Measurements from ENCODE around the gene ROM1.
"Not testable (repeated sequence)": the region's sequence is repeated elsewhere in the genome, so short reads cannot be mapped to it uniquely, and the experiment has no call there.

The ROM1 gene

DNA sequence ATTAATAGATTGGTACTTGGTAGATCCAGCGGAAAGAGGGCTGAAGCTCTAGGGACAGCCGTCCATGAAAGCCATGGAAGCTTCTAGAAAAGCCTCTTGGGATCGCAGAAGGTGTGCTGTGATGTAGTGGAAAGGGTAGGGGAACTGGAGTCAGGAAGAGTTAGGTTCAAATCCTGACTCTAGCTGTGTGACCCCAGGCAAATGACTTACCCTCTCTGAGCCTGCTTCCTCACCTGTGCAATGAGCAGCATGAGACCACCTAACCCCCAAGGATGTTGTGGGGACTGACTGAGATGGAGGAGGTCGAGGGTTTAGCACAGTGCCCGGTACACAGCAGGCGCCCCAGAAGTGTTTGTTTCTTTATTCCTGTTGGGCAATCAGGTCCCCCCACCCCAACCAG, 2.7 kb upstream of the ROM1 start:
- no peak for DNase-seq (ENCODE audit: low read depth)

DNA sequence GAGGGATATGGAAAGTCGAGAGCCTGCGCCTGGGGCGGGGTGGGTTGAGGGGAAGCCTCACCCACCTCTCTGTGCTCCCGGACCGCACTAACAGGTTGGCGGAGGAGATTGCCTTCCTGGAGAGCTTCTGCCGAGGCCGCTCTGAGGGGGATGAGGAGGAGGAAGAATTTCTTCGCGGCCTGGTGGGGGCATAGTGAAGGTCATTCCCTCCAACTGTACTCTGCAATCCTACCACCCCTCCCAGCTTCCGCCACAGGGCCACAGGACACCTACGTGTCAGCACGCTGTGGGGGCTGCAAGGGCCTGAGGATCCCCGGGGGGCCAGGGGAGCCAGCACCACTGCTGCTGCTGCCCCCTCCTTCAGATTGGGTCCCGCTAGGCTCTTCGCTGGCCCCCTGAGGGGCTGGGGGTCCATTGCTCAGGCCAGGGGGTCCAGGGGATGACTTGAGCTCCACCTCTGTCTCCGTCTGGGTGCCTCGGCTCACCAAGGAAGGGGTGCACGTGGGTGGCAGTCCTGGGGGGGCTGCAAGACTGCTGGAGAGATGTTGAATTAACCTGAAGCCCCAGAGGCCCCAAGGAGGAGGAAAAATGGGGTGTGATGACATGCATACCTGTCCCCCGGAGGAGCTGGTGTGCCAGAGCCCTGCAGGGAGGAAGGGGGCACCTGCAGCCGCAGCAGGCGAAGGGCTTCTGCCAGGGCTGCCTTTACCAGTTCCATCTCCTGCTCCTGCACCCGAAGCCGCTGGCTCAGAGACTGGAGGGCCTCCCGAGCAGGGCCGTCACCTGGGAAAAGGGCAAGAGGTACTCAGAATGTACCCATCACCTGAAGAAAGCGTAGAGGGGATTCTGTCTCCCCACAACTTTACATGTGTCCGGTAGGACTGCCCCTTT, 2.0 kb upstream of the ROM1 start:
- DNase-seq (ENCODE audit: low read depth), result no peak

DNA sequence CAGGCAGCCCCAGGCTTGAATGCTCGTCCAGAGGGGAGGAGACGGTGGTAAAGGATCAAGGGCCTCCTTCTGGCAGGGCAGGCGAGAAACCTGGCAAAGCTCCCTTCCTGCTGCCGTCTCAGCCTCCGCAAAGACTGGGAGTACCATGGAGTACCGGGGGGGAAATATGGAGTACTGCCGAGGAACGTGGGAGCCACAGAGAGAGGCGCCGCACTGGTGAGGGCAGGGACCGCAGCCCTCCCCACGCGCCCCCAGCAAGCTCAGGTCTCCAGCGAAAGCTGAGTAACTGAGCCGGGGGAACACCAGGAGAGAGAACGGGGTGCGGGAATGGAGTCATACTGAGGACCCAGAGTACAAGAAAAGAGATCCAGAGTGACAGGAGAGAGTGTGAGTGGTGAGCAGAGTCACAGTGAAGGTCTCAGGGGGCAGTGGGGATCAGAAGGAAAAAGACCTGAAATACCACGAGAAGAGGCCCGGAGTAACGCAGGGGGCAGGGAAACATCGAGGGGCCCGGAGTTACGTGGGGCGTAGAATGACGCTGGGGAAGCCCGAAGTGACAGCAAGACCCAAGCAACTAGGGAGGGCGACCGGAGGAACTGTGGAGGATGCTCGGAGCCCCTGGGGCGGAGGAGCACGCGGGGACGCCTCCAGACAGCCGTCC, 1.2 kb upstream of the ROM1 start:
- DNase-seq (ENCODE audit: low read depth), result no peak

DNA sequence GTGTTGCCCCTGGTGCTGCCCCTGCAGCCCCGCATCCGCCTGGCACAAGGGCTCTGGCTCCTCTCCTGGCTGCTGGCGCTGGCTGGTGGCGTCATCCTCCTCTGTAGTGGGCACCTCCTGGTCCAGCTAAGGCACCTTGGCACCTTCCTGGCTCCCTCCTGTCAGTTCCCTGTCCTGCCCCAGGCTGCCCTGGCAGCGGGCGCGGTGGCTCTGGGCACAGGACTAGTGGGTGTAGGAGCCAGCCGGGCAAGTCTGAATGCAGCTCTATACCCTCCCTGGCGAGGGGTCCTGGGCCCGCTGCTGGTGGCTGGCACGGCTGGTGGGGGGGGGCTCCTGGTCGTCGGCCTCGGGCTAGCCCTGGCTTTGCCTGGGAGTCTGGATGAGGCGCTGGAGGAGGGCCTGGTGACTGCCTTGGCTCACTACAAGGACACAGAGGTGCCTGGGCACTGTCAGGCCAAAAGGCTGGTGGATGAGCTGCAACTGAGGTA, 278 bp downstream of the ROM1 start:
- DNase-seq (ENCODE audit: low read depth), result no peak

DNA sequence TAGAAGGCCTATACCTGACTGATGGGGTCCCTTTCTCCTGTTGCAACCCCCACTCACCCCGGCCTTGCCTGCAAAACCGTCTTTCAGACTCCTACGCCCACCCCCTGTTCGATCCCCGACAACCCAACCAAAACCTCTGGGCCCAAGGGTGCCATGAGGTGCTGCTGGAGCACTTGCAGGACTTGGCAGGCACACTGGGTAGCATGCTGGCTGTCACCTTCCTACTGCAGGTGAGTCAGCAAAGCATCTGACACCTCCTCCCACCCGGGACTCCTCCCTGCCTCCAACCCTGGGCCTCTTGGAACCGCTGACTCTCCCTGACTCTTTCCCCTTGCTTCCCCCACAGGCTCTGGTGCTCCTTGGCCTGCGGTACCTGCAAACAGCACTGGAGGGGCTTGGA, 1.2 kb downstream of the ROM1 start:
- no peak for DNase-seq (ENCODE audit: low read depth)

DNA sequence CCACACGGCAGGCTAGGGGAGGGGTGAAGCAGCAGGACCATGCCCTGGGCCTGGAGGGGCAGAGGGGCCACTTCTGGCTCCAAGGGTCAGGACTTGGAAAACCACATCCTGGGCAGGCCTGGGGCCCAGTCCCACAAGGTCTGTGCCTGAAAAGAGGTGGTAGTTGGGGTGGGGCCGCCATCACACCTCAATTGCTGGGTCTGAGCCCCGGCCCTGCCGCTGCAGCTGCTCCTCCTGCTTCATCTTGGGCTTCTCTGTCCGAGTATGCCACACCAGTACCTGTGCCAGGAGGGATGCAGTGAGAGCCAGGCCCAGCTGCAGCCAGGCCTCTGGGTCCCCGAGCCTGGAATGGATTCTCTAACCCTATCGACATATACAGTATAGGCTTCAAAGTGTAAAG, 2.5 kb downstream of the ROM1 start:
- DNase-seq (ENCODE audit: low read depth), result no peak

DNA sequence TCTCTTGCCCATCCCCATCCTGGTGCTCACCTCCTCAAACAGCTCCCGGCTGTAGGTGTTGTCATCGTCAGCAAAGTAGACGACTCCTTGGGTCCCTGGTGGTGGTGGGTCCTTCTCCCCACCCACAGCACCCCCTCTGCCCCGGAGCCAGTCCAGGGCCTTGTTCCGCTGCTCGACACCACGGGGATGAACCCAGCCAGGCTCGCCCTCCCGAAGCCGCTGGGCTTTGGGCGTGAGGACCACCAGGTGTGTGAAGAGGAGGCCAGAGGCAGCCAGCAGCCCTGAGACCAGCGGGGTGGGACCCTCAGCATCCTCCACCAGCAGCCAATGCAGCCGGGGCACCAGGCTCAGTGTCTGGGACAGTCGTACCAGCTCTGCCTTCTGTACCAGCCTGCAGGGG, 3.9 kb downstream of the ROM1 start:
- DNase-seq (ENCODE audit: low read depth), result not testable (repeated sequence)

DNA sequence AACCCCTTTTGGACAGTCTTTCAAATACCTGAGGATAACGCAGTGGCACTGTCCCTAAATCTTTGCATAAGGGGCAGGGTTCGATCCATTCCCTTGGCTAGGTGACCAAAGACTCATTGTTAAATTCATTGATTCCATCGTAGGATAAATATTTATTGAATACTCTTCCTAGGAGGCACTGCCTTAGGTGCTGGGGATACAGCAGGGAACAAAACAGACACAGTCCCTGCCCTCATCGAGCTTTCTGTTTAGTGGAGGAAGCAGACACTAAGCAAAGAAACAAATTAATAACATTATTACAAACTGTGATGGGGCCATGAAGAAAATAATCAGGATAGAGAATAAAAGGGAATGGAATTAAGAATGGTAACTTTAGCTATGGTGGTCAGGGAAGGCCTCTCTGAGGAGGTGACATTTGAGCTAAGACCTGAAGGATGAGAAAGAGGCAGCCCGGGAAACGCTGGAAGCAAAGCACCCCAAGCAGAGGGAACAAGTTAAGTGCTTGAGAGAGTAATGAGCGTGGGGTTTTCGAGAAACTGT, 8.0 kb downstream of the ROM1 start:
- DNase-seq (ENCODE audit: low read depth), result no peak

DNA sequence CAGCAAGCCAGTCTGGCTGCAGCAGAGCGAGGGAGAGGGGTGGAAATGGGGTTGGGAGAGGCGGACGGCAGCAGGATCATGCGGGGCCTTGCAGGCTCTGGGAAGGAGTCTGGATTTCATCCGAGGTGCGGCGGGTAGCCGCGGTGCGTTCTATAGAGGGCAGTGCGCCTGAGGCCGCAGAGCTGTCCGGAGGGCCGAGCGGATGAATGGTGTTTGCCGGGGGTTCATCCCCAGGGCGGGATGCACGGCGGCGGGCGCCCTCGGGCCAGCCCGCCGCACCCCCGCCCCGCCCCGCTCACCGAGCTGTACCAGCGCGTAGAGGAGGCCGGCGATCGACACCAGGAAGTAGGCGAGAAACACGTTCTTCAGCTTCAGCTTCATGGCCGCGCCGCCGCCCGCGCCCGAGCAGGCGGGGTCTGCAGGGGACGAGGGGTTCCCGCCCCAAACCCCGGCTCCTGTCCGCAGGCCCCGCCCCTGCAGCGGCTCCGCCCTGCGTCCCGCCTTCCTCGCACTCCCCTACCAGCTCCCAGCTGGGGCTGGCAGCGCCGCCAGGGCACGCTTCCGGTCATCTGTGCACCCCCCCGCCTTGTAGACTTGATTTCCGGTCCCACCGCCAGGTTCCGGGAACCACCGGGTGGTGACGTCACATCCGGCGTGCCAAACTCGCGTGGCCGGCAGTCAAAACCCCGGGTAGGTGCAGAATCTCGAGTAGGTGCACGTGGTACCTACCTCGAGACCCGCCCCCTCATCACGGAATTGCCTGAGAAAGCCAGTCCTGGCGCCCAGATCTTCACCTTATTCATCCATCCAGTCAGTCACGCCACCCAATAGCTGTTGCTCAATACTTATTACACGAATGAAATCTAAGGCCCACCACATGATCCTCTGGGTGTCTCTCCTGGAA, 8.8 kb downstream of the ROM1 start, which contains the start of gene B3GAT3:
Gene B3GAT3 (minus strand): TSS at position 420 of the 904 bp plus-strand sequence. CDS start 39 bp downstream, at position 381.
- peak; percentile 94 for DNase-seq (ENCODE audit: low read depth)

DNA sequence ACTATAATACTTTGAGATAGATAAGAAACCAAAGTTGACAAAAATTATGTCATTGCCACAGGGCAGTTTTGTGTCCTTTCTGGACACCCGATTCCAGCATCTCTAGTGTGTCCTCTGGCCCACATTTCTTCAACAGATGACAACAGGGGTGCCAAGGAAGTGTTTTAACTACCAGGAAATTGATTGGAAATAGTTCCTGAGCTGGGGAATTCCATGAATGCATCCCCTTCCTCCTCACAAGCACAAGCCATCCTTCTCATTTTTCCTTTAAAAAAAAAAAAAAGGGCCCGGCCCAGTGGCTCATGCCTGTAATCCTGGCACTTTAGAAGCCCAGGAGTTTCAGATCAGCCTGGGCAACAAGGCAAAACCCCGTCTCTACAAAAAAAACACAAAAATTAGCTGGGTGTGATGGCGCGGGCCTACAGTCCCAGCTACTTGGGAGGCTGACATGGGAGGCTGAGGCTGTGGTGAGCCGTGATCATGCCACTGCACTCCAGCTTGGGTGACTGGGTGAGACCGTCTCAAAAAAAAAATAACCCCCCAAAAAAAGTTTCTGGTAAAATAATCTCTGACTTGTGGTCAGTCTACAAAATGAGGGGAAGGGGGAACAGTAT, 9.5 kb downstream of the ROM1 start:
- DNase-seq (ENCODE audit: low read depth), result no peak

DNA sequence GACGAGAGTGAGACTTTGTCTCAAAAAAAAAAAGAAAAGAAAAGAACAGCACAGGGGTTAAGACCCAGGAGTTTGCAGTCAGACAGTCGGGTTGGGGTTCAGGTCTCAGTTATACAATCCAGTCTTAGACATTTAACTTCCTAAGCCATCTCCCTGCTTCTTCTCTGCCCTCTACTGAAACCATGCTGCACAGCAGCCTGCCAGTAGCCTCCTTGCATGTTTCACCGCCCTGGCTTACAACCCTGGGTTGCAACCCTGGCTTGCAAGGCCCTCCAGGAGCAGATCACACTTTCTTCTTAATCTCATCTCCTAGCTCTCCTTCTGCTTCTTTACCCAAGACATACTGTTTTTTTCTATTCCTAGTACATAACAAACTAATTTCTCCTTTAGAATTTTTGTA, 14.7 kb downstream of the ROM1 start:
- DNase-seq (ENCODE audit: low read depth), result no peak

DNA sequence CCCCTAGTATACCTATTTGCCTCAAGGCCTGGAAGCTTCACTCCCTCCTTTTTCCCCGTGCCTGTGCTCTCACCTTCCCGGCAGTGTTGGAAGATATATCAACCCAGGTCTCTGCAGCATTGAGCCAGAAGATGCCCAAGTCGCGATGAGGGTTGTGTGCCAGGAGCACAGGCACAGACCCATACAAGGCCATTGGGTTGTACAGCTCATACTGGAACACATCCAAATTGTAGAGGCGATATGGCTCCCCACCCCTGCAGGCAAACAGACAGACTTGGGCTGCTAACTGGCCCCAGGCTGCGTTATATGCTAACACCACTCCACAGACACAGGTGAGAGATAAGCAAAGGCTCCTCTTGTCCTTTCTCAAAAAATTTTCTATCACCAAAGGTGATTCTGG, 19.4 kb downstream of the ROM1 start:
- no peak for DNase-seq (ENCODE audit: low read depth)

DNA sequence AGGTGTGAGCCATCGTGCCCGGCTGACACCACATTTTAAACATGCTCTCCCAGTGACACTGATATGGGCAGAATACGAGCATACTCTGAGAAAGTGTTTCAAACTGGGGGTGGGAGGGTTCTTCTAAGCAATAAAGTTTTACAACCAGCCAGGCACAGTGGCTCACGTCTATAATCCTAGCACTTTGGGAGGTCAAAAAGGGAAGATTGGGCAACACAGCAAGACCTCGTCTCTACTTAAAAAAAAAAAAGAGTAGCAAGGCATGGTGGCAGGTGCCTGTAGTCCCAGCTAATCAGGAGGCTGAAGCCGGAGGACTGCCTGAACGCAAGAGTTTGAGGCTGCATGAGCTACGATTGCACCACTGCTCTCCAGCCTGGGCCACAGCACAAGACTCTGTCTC, 31.2 kb downstream of the ROM1 start:
- DNase-seq (ENCODE audit: low read depth), result no peak

DNA sequence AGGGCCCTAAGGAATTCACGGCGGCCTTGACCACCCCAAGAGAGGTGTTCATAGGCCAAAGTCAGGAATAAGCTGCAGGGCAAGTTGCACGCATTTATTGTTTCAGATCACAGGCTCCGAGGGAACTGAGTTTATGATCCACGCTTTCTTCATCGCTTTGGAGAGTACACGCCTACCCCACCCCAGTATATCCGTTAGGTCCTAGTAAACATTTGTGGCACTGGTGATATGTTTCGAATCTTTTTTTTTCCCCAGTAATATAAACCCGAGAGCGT, 32.6 kb downstream of the ROM1 start:
- no peak for DNase-seq (ENCODE audit: low read depth)

DNA sequence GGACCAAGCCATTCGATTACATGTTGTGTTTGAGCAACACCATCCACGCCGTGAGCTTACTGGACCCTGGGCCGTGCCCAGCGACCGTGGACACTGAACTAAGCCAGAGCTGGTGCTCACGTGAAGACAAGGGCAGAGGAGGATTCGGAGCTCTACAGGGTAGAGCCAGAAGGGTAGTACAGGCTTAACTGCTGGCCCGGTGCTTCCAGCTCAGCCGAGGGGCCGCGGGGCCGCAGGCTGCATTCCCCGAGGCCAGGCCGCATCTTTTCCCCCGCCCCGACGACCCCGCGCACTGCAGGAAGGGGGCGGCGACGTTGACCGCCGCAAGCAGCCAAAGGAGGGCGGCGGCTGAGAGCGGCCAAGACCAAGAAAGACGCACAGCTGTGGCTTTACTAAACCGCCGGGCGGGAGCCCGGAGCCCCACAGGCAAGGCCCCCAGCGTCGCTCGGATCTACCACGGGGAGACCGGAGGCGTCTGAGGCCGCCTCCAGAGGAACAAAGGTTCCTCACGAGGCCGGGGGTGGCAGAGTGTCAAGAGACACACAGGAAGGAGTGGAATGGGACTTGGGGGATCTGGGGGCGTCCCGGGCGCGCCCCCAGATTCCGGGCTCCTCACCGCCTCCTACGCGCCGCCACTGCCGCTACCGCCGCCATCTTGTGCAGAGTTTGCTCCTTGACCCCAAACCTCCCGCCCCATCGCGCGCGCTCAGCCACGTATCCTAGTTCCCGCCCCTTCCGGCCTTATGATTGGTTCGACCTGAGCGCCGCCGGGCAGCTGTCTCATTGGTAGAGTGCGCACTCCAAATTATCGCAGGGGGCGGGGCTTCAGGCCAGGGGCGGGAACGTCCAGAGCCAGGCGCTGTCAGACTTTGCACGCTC, 33.1 kb downstream of the ROM1 start, which contains the start of gene GANAB:
Gene GANAB (minus strand): TSS at position 668 of the 879 bp plus-strand sequence. CDS start 14 bp downstream, at position 654.
- peak; percentile 94 for DNase-seq (ENCODE audit: low read depth)

DNA sequence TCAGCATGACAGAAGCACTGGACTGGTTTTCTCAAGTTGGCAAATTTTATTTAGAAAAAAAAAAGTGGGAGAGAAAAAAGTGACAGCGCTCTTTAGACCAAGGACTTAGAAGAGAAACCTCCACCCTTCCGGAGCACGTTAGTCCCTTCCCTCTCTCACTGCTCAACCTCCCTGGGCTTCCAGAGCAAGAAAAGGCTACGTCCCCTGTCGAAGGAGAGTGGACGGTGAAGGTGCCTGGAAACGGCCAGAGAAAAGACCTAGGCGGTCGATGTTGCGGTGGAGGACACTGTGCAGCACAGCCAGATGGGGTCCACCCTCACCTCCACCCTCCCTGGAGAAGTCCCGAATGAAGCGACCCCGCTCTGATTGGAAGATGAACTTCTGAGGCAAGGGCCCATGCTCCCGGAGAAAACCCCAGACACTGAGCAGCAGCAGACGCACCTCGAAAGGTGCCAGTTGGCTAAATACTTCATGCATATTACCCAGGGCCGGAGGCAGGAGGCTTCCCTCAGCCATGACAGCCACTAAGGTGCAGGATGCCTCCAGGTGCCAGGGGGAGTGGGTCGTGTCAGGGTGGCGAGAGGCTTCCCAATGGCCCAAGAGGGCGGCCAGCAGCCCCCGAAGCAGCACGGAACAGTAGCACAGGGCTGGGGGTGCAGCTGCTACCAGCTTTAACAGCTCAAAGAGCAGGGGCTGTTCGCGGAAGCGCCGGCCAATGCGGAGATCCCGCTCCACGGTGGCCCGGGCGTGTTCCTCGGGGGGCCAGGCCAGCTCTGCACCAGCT, 34.0 kb downstream of the ROM1 start:
- DNase-seq (ENCODE audit: low read depth), result no peak

DNA sequence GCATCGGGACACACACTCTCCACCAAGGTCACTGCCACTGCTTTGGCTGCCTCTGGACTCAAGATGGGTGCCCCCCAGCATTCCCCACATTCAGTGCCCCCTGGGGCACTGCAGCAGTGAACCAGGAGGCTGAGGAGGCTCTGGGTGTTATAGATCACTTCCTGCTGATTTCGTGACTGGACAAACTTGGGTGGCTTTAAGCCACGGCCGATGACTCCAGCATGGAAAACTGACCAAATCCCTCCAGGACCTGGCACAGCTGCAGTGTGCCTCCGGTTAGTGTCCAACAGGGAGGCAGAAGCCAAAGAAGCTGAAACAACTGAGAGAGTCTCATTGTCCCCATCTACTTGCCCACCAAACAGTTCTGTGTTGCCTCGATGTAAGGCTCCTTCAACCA, 34.5 kb downstream of the ROM1 start:
- no peak for DNase-seq (ENCODE audit: low read depth)

DNA sequence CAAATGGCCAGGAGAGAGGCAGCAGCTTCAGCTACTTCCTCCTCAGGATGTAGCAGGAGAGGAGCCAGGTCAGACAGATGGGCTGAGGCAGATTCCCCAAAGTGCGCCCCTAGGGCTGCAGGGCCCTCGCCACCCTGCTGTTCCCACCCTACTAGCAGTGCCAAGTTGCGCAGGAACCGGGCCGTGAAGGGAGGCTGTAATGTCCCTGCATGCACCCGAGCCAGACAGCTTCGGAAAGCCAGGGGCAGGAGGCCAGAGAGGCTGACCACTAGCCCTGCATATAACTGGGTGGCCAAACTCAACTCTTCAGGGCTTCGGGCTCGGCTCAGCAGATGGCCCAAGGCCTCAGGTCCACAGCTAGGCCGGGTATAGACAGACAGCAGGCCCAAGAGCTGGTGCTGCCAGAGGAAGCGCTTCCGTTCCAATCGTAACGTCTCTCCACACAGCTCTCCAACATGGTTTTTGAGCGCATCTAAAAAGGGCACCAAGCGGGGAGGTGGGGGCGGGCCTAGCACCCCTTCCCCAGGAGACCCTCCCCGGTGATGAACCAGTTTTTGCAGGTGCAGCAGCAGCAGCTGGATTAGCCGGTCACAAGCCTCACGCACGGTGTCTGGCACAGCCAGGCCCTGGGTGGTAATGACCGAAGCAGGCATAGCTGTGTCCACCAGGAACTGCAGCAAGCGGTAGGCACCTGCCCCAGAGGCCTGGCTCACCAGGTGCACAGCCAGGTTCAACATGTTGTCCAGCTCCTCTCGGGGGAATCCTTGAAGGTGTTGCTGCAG, 35.3 kb downstream of the ROM1 start:
- DNase-seq (ENCODE audit: low read depth), result no peak

DNA sequence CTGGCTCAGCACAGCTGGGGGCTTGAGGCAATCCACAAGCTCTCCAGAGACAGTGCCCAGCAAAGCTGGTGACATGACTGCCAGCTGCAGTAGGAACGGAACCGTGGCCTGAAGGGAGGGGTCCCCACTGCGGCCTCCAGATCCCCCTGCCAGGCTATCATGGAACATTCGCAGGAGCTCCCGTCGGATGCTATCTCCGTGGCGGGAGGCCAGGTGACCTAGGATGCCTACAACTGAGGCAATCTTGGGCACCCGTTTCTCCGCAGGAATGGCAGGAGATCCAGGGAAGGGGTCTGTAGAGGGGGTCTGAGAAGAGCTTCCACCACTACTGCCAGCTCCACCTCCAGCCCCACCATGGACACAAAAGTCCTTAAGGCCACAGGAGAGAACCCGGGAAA, 35.9 kb downstream of the ROM1 start:
- no peak for DNase-seq (ENCODE audit: low read depth)
